ENCODE measurements around the gene SACM1L. TPM values are rescaled to one million over a fixed set of nuclear protein-coding genes. Genes with fewer than 3 reads are reported as not detected.

Gene SACM1L
- total RNA-seq, 6 experiments from 2014 or later, result 43.9 to 51.3 (median 47.8) TPM

DNA sequence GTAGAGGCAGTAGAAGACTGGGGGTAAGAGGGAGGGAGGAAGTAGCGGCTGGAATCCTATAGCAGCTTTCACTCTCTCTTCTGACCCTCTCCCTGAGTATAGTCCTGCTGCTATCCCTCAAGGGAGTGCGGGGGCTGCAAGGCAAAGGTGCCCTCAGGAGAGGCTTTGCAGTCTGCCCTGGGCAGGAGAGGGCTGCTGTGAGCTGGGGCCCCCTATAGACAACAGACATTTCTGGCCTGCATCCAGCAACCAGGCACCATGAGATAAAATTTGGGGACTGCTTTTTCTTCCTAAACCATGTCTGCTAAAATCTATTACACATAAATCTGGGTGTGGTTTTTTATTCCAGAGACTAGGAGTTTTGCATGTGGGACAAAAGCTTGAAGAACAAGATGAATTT, 48.0 kb downstream of the SACM1L start:
- no peak overlapping the region for H3K4me3 Mint-ChIP-seq
- no peaks in the 10 kb centered on the region for H3K9me3 Mint-ChIP-seq
- TF ChIP-seq, protein P1, sequence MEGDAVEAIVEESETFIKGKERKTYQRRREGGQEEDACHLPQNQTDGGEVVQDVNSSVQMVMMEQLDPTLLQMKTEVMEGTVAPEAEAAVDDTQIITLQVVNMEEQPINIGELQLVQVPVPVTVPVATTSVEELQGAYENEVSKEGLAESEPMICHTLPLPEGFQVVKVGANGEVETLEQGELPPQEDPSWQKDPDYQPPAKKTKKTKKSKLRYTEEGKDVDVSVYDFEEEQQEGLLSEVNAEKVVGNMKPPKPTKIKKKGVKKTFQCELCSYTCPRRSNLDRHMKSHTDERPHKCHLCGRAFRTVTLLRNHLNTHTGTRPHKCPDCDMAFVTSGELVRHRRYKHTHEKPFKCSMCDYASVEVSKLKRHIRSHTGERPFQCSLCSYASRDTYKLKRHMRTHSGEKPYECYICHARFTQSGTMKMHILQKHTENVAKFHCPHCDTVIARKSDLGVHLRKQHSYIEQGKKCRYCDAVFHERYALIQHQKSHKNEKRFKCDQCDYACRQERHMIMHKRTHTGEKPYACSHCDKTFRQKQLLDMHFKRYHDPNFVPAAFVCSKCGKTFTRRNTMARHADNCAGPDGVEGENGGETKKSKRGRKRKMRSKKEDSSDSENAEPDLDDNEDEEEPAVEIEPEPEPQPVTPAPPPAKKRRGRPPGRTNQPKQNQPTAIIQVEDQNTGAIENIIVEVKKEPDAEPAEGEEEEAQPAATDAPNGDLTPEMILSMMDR (IDR thresholded peaks at IDR 0.05), result no peak
- DNase-seq, result no peak
- no peak overlapping the region for H3K27ac Mint-ChIP-seq
- H3K27me3 Mint-ChIP-seq (ENCODE audit: insufficient read depth), result no peaks in the 10 kb centered on the region; the same call in 1 of the 2 replicates
- H3K4me1 Mint-ChIP-seq (ENCODE audit: low read depth), result peaks cover 9% of the 10 kb centered on the region
- H3K36me3 Mint-ChIP-seq (ENCODE audit: low read depth), result peaks cover 41% of the 10 kb centered on the region

DNA sequence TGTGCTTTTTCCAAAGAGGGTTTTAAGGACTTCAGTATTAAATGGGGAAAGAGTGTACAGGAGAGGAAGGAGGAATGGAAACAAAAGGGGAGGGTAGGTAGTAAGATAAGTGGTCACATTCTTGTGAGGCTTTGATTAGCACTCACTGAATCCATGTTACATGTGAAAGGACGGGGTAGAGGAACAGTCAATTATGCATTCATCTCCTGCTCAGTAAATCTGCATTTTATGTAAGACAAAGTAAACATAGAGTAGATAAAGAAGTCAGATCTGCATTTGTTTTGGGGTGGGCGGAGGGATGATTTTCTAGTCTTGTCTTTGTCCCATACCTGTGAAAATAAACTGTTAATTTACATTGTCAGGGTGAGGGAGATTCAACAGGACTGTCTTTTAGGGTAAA, 50.8 kb downstream of the SACM1L start:
- Mint-ChIP-seq H3K36me3 (ENCODE audit: low read depth) (peaks cover 23% of the 10 kb centered on the region), H3K27me3 (ENCODE audit: insufficient read depth) (no peaks in the 10 kb centered on the region; the same call in 1 of the 2 replicates), H3K9me3 (no peaks in the 10 kb centered on the region), H3K4me1 (ENCODE audit: low read depth) (peaks cover 3% of the 10 kb centered on the region), H3K27ac (no peak overlapping the region), H3K4me3 (no peak overlapping the region)
- TF ChIP-seq, protein P1 (IDR thresholded peaks at IDR 0.05), result no peak
- no peak for DNase-seq

DNA sequence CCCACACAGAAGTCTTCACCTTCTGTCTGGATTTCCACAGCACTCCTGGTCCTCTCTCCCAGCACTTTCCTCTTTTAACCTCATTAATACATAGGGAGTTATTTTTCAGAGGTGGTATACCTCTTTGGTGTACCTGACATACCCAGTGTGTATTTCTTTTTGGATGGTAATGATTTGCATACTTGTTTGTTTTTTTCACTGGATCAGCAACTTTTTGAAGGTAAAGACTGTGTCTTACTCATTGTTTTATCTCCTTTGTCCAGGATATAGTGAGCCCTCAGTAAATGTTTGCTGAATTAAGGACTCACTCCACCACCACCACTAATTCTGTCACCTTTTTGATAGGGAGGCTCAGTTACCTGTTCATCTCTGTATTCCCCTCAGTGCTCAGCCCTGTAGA, 52.1 kb downstream of the SACM1L start:
- TF ChIP-seq, protein P1 (IDR thresholded peaks at IDR 0.05), result no peak
- no peak overlapping the region for H3K27ac Mint-ChIP-seq
- no peaks in the 10 kb centered on the region for H3K27me3 Mint-ChIP-seq (ENCODE audit: insufficient read depth)
- H3K9me3 Mint-ChIP-seq, result no peaks in the 10 kb centered on the region
- DNase-seq, result no peak
- H3K4me1 Mint-ChIP-seq (ENCODE audit: low read depth), result no peaks in the 10 kb centered on the region
- no peak overlapping the region for H3K4me3 Mint-ChIP-seq
- peaks cover 18% of the 10 kb centered on the region for H3K36me3 Mint-ChIP-seq (ENCODE audit: low read depth)

DNA sequence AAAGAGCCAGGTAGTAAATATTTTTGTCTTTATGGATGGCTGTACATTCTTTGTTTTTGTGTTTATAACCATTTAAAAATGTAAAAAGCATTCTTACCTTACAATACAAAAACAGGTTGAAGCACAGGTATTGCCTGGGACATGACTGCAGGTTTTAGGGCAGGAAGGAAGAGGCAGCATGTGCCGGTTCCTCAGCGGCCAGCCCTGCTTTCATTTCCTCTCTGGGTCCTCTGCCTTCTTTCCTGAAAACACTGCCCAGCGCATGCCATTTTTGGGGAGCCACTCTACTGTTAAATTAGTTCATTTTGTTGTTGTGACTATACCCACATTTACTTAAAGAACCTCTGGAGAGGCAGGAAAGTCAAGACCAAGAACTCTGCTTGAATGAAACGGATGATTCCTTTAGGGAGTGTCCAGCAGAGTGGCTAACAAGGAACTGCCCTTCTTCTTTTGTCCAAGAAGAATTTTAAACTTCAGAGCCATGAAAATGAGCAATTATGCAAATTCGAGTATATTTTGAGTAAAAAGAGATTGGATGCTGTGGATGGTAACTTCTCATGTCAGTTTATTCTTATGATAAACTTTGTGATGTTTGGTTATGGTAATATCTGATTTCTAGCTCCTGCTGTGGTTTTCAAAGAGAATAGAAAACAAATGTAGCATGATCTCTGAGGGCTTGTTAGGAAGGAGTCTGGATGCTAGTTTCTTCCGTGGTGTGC, 52.7 kb downstream of the SACM1L start:
- TF ChIP-seq, protein P1 (IDR thresholded peaks at IDR 0.05), result no peak
- Mint-ChIP-seq H3K4me1 (ENCODE audit: low read depth) (no peaks in the 10 kb centered on the region), H3K27me3 (ENCODE audit: insufficient read depth) (no peaks in the 10 kb centered on the region), H3K36me3 (ENCODE audit: low read depth) (peaks cover 18% of the 10 kb centered on the region), H3K4me3 (no peak overlapping the region), H3K9me3 (no peaks in the 10 kb centered on the region), H3K27ac (no peak overlapping the region)
- no peak for DNase-seq

DNA sequence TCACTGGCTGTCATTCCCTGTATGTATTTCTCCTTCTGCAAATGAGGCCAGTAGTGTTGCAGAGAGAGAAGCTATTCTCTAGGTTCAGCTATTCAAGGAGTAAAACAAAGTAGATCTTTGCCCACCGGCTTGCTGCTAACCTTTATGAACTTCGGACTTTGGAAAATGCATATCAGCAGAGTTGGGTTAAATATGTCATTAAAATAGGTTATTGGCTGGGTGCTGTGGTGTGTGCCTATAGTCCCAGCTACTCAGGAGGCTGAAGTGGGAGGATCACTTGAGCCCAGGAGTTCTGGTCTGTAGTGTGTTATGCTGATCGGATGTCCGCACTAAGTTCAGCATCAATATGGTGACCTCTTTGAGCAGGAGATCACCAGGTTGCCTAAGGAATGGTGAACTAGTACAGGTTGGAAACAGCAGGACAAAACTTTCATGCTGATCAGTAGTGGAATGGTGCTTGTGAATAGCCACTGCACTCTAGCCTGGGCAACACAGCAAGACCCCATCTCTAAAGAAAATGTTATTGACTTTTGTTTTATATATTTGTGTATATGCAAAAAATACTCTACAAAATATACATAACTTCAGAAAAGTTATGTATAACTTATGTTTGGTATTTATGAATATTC, 53.4 kb downstream of the SACM1L start:
- TF ChIP-seq, protein P1 (IDR thresholded peaks at IDR 0.05), result no peak
- no peak overlapping the region for H3K27ac Mint-ChIP-seq
- DNase-seq, result no peak
- H3K9me3 Mint-ChIP-seq, result no peaks in the 10 kb centered on the region
- peaks cover 18% of the 10 kb centered on the region for H3K36me3 Mint-ChIP-seq (ENCODE audit: low read depth)
- no peaks in the 10 kb centered on the region for H3K27me3 Mint-ChIP-seq (ENCODE audit: insufficient read depth)
- H3K4me1 Mint-ChIP-seq (ENCODE audit: low read depth), result no peaks in the 10 kb centered on the region
- H3K4me3 Mint-ChIP-seq, result no peak overlapping the region

Measured in HFFc6 (cell line).